D341Med (cell line): Measurements from ENCODE around the gene AMIGO2.
"Not testable (repeated sequence)": the region's sequence is repeated elsewhere in the genome, so short reads cannot be mapped to it uniquely, and the experiment has no call there.

Source experiments
- DNase-seq: peaks from one replicate; pipeline ENCODE4 v3.0.0; 2012; ENCODE audit warnings: low spot score

The AMIGO2 gene

GRCh38 chr12:47074757-47075156, 5.0 kb downstream of the AMIGO2 start:
- no peak for DNase-seq

GRCh38 chr12:47073951-47074350, 5.8 kb downstream of the AMIGO2 start:
- no peak for DNase-seq

GRCh38 chr12:47071241-47071852, 8.4 kb downstream of the AMIGO2 start:
- DNase-seq = no peak

GRCh38 chr12:47070310-47070709, 9.4 kb downstream of the AMIGO2 start:
- DNase-seq = no peak

- DNase-seq = no peak
These were observed 11.2 kb downstream of the AMIGO2 start for GRCh38 chr12:47068539-47068938.

- no peak for DNase-seq
These were observed 11.9 kb downstream of the AMIGO2 start for GRCh38 chr12:47067771-47068431.

GRCh38 chr12:47067176-47067575, 12.6 kb downstream of the AMIGO2 start:
- no peak for DNase-seq

GRCh38 chr12:47066278-47067025, 13.3 kb downstream of the AMIGO2 start:
- no peak for DNase-seq

GRCh38 chr12:47065546-47065945, 14.2 kb downstream of the AMIGO2 start:
- no peak for DNase-seq

GRCh38 chr12:47058640-47059039, 21.1 kb downstream of the AMIGO2 start:
- not testable (repeated sequence) for DNase-seq

- not testable (repeated sequence) for DNase-seq
These were observed 22.8 kb downstream of the AMIGO2 start for GRCh38 chr12:47056944-47057343.

- DNase-seq = not testable (repeated sequence)
These were observed 23.9 kb downstream of the AMIGO2 start for GRCh38 chr12:47055856-47056255.

- no peak for DNase-seq
These were observed 25.1 kb downstream of the AMIGO2 start for GRCh38 chr12:47054659-47055058.

GRCh38 chr12:47053961-47054360, 25.8 kb downstream of the AMIGO2 start:
- no peak for DNase-seq

GRCh38 chr12:47052274-47052673, 27.5 kb downstream of the AMIGO2 start:
- no peak for DNase-seq

GRCh38 chr12:47051291-47051690, 28.5 kb downstream of the AMIGO2 start:
- not testable (repeated sequence) for DNase-seq

GRCh38 chr12:47048541-47048940, 31.2 kb downstream of the AMIGO2 start:
- DNase-seq = no peak

GRCh38 chr12:47041327-47041726, 38.4 kb downstream of the AMIGO2 start:
- no peak for DNase-seq

GRCh38 chr12:47039756-47040155, 40.0 kb downstream of the AMIGO2 start:
- DNase-seq = no peak

GRCh38 chr12:47039079-47039478, 40.7 kb downstream of the AMIGO2 start:
- DNase-seq = no peak

- no peak for DNase-seq
These were observed 41.5 kb downstream of the AMIGO2 start for GRCh38 chr12:47038270-47038748.

- no peak for DNase-seq
These were observed 44.3 kb downstream of the AMIGO2 start for GRCh38 chr12:47035484-47035883.

- DNase-seq = no peak
These were observed 45.1 kb downstream of the AMIGO2 start for GRCh38 chr12:47034661-47035060.
